A549 (cell line): ENCODE measurements around the gene PIGL.
"Not testable (repeated sequence)": the region's sequence is repeated elsewhere in the genome, so short reads cannot be mapped to it uniquely, and the experiment has no call there.

Experiments used
- CBX2 ChIP-seq: fragments of 200-600 bp; sonication (generic); IDR thresholded peaks from 2 replicates; pipeline ENCODE4 v1.6.1; 2016; ENCODE audit warnings: low read depth, mild to moderate bottlenecking, borderline replicate concordance
- EP300 ChIP-seq, 2 experiments: fragments of >200 bp; sonication (Bioruptor Twin); formaldehyde crosslinking; IDR thresholded peaks; 2 replicates in 1 of 2; 3 replicates in 1 of 2; pipeline ENCODE4 v1.6.1; 2016 to 2017
- JUN ChIP-seq, 2 experiments: fragments of >200 bp; sonication (Bioruptor Twin); formaldehyde crosslinking; IDR thresholded peaks; 2 replicates in 1 of 2; 3 replicates in 1 of 2; pipeline ENCODE4 v1.6.1; 2016 to 2017
- KDM1A ChIP-seq: fragments of 200-600 bp; sonication (generic); IDR thresholded peaks from 2 replicates; pipeline ENCODE4 v1.6.1; 2016; ENCODE audit warnings: low read depth, mild to moderate bottlenecking
- PHF8 ChIP-seq: fragments of 200-600 bp; sonication (generic); IDR thresholded peaks from 2 replicates; pipeline ENCODE4 v1.6.1; 2016; ENCODE audit warnings: low read depth, mild to moderate bottlenecking, antibody characterized with exemption, moderate library complexity, borderline replicate concordance
- POLR2A ChIP-seq: IDR thresholded peaks from 2 replicates; pipeline ENCODE4 v1.6.1; 2012; ENCODE audit warnings: mild to moderate bottlenecking, low read length
- RAD21 ChIP-seq, 2 experiments: fragments of >200 bp in 1 of 2; sonication (Bioruptor Twin) in 1 of 2; formaldehyde crosslinking in 1 of 2; IDR thresholded peaks in 1 of 2; conservative IDR thresholded peaks in 1 of 2; 2 replicates in 1 of 2; 3 replicates in 1 of 2; pipeline ENCODE4 v1.6.1; 2012 to 2018; ENCODE audit warnings: inconsistent platforms in 1 of 2
- RARB ChIP-seq: fragments of 250-450 bp; sonication (Bioruptor Pico); IDR thresholded peaks from 2 replicates; pipeline ENCODE4 v1.8.0; 2021; ENCODE audit warnings: mild to moderate bottlenecking, moderate library complexity
- RFX5 ChIP-seq: fragments of 450-650 bp; IDR thresholded peaks from 2 replicates; pipeline ENCODE4 v1.7.1; 2014; ENCODE audit warnings: antibody characterized with exemption, mild to moderate bottlenecking, moderate library complexity
- ZNF302 ChIP-seq: fragments of 250-450 bp; sonication (Bioruptor Pico); IDR thresholded peaks from 2 replicates; pipeline ENCODE4 v1.9.0; 2021; ENCODE audit warnings: inconsistent platforms, mild to moderate bottlenecking, moderate library complexity
- TF ChIP-seq, protein P1 (sequence below): fragments of >200 bp; sonication (Bioruptor Twin); formaldehyde crosslinking; IDR thresholded peaks from 3 replicates; pipeline ENCODE4 v1.5.1; 2016
- TF ChIP-seq, protein P2 (sequence below): fragments of >200 bp; sonication (Bioruptor Twin); formaldehyde crosslinking; IDR thresholded peaks from 2 replicates; pipeline ENCODE4 v1.6.1; 2016

DNA sequence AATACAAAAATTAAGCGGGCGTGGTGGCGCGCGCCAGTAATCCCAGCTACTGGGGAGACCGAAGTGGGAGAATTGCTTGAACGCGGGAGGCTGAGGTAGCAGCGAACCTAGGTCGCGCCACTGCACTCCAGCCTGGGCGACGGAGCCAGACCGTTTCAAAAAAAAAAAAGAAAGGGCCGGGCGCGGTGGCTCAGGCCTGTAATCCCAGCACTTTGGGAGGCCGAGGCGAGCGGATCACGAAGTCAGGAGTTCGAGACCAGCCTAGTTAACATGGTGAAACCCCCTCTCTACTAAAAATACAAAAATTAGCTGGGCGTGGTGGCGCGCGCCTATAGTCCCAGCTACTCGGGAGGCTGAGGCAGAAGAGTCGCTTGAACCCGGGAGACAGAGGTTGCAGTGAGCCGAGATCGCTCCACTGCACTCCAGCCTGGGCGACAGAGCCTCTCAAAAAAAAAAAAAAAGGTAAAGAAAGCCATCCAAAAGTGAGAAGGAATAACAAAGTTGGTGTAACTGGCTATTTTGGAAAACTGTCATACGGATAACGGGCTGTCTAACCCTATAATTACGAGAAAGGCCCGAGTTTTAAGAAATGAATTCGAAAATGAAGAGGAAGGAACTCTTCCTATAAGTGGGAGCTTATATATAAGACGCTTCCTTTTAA, 539 bp upstream of the PIGL start:
- TF ChIP-seq, protein P1, sequence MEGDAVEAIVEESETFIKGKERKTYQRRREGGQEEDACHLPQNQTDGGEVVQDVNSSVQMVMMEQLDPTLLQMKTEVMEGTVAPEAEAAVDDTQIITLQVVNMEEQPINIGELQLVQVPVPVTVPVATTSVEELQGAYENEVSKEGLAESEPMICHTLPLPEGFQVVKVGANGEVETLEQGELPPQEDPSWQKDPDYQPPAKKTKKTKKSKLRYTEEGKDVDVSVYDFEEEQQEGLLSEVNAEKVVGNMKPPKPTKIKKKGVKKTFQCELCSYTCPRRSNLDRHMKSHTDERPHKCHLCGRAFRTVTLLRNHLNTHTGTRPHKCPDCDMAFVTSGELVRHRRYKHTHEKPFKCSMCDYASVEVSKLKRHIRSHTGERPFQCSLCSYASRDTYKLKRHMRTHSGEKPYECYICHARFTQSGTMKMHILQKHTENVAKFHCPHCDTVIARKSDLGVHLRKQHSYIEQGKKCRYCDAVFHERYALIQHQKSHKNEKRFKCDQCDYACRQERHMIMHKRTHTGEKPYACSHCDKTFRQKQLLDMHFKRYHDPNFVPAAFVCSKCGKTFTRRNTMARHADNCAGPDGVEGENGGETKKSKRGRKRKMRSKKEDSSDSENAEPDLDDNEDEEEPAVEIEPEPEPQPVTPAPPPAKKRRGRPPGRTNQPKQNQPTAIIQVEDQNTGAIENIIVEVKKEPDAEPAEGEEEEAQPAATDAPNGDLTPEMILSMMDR = not testable (repeated sequence)
- not testable (repeated sequence) for TF ChIP-seq POLR2A; EP300 (IDR thresholded peaks at IDR 0.05); RARB; JUN (IDR thresholded peaks at IDR 0.05); KDM1A; PHF8; RFX5; ZNF302 (CRISPR knock-in tag); CBX2; RAD21 (conservative IDR thresholded peaks at IDR 0.05 in 1 of 2, IDR thresholded peaks at IDR 0.05 in 1 of 2)
- TF ChIP-seq, protein P2, sequence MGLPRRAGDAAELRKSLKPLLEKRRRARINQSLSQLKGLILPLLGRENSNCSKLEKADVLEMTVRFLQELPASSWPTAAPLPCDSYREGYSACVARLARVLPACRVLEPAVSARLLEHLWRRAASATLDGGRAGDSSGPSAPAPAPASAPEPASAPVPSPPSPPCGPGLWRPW = not testable (repeated sequence)
